Ovary (tissue), 9 donors: Measurements from ENCODE around the gene WDR83. TPM values are rescaled to one million over a fixed set of nuclear protein-coding genes. Genes with fewer than 3 reads are reported as not detected.

Source experiments
- DNase-seq, 5 donors: peaks; one replicate each; pipeline ENCODE4 v3.0.0-alpha.2; 2019 to 2020
- H3K27ac ChIP-seq, 2 donors: fragments of 200-600 bp; one replicate each; pipeline versions ENCODE4 v1.5.1 to v1.8.0; 2019 to 2022
- H3K27me3 ChIP-seq: fragments of 200-600 bp; one replicate; pipeline ENCODE4 v1.8.0; 2022
- H3K36me3 ChIP-seq: fragments of 200-600 bp; sonication (generic); one replicate; pipeline ENCODE4 v1.5.1; 2019
- H3K4me1 ChIP-seq: one replicate; pipeline ENCODE4 v1.8.1; 2013; ENCODE audit warnings: mild to moderate bottlenecking, moderate library complexity; ENCODE audit not compliant: insufficient read depth
- H3K4me3 ChIP-seq: fragments of 200-600 bp; sonication (generic); one replicate; pipeline ENCODE4 v1.5.1; 2017
- H3K9me3 ChIP-seq, 2 donors: fragments of 200-600 bp in 1 of 2; sonication (generic) in 1 of 2; one replicate each; pipeline versions ENCODE4 v1.5.1 to v1.8.1; 2013 to 2019; ENCODE audit warnings: mild to moderate bottlenecking in 1 of 2, moderate library complexity in 1 of 2
- EP300 ChIP-seq: sonication (generic); formaldehyde crosslinking; IDR thresholded peaks from one replicate; pipeline ENCODE4 v1.6.1; 2017; ENCODE audit warnings: antibody characterized with exemption
- POLR2A ChIP-seq: fragments of 450-650 bp; IDR thresholded peaks from one replicate; pipeline ENCODE4 v1.6.1; 2017; ENCODE audit warnings: antibody characterized with exemption, mild to moderate bottlenecking, moderate library complexity
- WGBS, 3 donors: extraction: QIAGEN DNeasy Blood & Tissue Kit in 1 of 3; methylation state at CpG; one replicate each; pipeline versions ENCODE4 v1.1.5 to v1.1.7; 2013 to 2017; 5-methylcytosine and 5-hydroxymethylcytosine counted together
- intact Hi-C, 4 donors: fragments of 100-400 bp; cut with DNase I; formaldehyde crosslinking; loops; one replicate each; pipeline versions ENCODE4 v1.11.0 to v1.15.1; 2022 to 2023
- polyA plus RNA-seq, 2 donors: library from polyadenylated mRNA; stranded (reverse); fragments of 200-250 nt in 1 of 2; fragments of 350-450 nt in 1 of 2; fragmentation: Illumina TruSeq in 1 of 2; extraction: RNeasy Lipid Tissue Mini Kit (QIAGEN cat#74804) in 1 of 2; gene quantifications; one replicate each; pipeline ENCODE4 v1.2.3, GENCODE V29; 2013 to 2014
- total RNA-seq, 7 donors: library from RNA; depleted of rRNA in 2 of 7; stranded (reverse); fragments of >200 nt in 2 of 7; fragmentation: NEBNext Ultra II Directional in 3 of 7; extraction: Animal tissue kit (Norgen Biotek cat#: 25700) in 3 of 7; gene quantifications; one replicate each; pipeline versions ENCODE4 v1.1.0 to v1.2.4, GENCODE V29; 2016 to 2023
- TF ChIP-seq, protein P1 (sequence below), 3 donors: fragments of 450-650 bp in 2 of 3; fragments of 200-600 bp in 1 of 3; IDR thresholded peaks; one replicate each; pipeline versions ENCODE4 v1.5.1 to v1.8.0; 2016 to 2022; ENCODE audit warnings: antibody characterized with exemption in 3 of 3, mild to moderate bottlenecking in 1 of 3
- donor health status: DM: no; HTN: no; CAD: no; lungs with moderate emphysema.
- donor health status: DM: no; HTN: no; CAD: no.
- donor health status: Bipolar disorder and iron deficiency.
- donor health status: DM: yes; HTN: yes; CAD: no.
- donor health status: DM: no; HTN: no; CAD: no.
- donor health status: DM: yes; HTN: yes; CAD: no.

Gene WDR83
- total and polyA plus RNA-seq, 9 donors: 2.8 to 16.3 (median 11.9) TPM

DNA sequence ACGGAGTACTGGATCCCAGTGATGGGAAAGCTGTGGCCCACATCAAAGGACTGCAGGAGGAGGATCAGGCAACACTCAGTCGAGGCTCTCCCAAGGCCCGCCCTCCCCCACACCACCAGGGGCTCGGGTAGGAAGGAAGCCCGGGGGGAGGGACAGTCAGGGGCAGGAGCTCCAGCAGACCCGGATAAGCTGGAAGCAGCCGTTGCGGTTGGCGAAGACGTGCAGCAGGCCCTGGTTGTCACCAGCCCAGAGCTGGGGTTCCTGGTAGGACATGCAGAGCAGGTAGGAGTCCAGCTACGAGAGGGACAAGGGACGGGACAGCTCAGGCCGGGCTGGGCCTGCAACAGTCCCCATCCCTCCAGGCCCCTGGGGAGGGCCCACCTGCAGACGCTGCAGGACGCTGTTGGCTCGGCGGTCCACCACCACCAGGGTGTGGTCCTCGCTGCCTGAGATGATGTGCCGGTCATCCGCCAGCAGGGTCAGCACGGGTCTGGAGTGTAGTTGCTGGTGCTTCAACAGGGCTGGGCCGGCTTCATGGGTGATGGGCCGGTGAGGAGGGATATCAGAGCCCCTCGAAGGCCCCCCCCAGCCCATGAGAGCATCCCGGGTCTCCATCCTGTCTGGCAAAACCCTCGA lies 23.1 kb downstream of the WDR83 start:
- TF ChIP-seq, protein P1, sequence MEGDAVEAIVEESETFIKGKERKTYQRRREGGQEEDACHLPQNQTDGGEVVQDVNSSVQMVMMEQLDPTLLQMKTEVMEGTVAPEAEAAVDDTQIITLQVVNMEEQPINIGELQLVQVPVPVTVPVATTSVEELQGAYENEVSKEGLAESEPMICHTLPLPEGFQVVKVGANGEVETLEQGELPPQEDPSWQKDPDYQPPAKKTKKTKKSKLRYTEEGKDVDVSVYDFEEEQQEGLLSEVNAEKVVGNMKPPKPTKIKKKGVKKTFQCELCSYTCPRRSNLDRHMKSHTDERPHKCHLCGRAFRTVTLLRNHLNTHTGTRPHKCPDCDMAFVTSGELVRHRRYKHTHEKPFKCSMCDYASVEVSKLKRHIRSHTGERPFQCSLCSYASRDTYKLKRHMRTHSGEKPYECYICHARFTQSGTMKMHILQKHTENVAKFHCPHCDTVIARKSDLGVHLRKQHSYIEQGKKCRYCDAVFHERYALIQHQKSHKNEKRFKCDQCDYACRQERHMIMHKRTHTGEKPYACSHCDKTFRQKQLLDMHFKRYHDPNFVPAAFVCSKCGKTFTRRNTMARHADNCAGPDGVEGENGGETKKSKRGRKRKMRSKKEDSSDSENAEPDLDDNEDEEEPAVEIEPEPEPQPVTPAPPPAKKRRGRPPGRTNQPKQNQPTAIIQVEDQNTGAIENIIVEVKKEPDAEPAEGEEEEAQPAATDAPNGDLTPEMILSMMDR (IDR thresholded peaks at IDR 0.05): no peak
- Histone ChIP-seq H3K9me3 (no peaks in the 10 kb centered on the region), H3K4me3 (no peak overlapping the region), H3K36me3 (no peaks in the 10 kb centered on the region), H3K27ac (no peak overlapping the region), H3K4me1 (no peaks in the 10 kb centered on the region), H3K27me3 (no peaks in the 10 kb centered on the region)
- intact Hi-C loops: no loop called here
- WGBS, 3 donors: 72 to 78% (median 77%) methylated on average over 25 to 26 of the region's 26 CpGs
- DNase-seq: no peak

DNA sequence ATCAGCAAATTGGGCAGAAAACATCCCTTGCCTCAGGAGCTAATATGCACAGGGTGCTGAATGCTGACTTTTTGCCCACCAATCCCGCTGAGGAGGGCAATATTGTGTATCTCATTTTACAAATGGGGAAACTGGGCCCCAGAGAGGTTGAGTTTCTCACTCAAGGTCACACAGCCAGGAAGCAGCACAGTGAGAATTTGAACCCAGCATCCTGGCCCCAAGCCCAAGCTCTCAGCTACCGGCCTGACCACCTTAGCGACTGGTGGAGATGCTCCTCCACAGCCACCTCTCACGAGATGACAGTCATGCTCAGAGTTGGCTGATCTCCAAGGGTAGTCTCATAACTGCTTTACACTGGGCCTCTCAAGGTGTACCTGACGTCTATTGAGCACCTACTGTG lies 26.4 kb downstream of the WDR83 start:
- Histone ChIP-seq H3K4me3 (no peak overlapping the region), H3K27me3 (no peaks in the 10 kb centered on the region), H3K9me3 (no peaks in the 10 kb centered on the region), H3K4me1 (peaks cover 4% of the 10 kb centered on the region), H3K36me3 (no peaks in the 10 kb centered on the region), H3K27ac (no peak overlapping the region)
- intact Hi-C loops: no loop called here
- no peak for TF ChIP-seq POLR2A
- no peak for TF ChIP-seq EP300
- TF ChIP-seq, protein P1 (IDR thresholded peaks at IDR 0.05): no peak
- WGBS, 3 donors: 80 to 90% (median 84%) methylated on average over 5 of the region's 5 CpGs
- no peak for DNase-seq

DNA sequence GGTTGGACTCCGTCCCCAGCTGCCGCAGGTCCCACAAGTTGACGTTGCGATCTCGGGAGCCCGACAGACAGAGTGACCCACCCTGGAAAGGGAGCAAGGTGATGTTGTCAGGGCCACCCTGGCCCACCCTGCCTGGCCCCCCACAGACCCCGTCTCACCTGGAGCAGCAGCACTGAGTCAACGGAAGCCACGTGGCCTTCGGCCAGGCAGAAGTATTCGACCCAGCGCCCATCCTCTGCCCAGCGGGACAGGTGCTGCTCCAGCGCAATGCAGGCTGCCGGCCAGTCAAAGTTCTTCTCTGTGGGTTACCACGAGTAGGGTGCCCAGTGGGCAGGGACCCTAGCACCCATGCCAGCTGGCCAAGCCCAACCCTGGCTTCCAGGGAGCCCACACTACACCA lies 28.0 kb downstream of the WDR83 start:
- H3K27ac ChIP-seq: no peak overlapping the region
- 86 to 88% (median 88%) methylated on average over 15 to 16 of the region's 16 CpGs for WGBS, 3 donors
- DNase-seq: no peak
- no peaks in the 10 kb centered on the region for H3K27me3 ChIP-seq
- TF ChIP-seq, protein P1 (IDR thresholded peaks at IDR 0.05): no peak
- TF ChIP-seq EP300 (no peak), POLR2A (no peak)
- H3K4me1 ChIP-seq: peaks cover 4% of the 10 kb centered on the region
- H3K9me3 ChIP-seq: no peaks in the 10 kb centered on the region
- no peaks in the 10 kb centered on the region for H3K36me3 ChIP-seq
- intact Hi-C loops: no loop called here
- H3K4me3 ChIP-seq: no peak overlapping the region

DNA sequence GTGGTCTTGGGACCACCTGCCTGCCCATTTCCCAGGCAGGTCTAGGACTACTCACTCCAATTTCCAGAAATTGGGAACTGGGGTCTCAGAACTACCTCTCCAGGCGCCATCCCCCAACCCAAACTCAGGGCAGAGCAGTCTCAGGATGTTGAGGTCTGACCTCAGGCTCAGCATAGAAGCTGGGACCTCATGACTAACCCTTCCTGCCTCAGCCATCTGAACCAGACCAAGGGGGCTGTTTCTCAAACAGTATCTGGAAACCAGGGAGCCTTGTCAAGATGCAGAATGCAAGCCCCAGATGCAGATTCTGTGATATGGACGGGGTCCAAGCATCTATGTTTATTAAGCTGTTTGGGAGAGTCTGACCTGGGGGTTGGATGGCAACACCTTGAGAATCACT lies 28.5 kb downstream of the WDR83 start:
- no peak for DNase-seq
- no peaks in the 10 kb centered on the region for H3K36me3 ChIP-seq
- intact Hi-C loops: no loop called here
- H3K9me3 ChIP-seq: no peaks in the 10 kb centered on the region
- H3K4me1 ChIP-seq: peaks cover 4% of the 10 kb centered on the region
- H3K4me3 ChIP-seq: no peak overlapping the region
- TF ChIP-seq, protein P1 (IDR thresholded peaks at IDR 0.05): no peak
- no peak for TF ChIP-seq EP300
- no peak for TF ChIP-seq POLR2A
- WGBS, 3 donors: 68 to 89% (median 69%) methylated on average over 2 of the region's 2 CpGs
- H3K27me3 ChIP-seq: no peaks in the 10 kb centered on the region
- H3K27ac ChIP-seq: no peak overlapping the region
